Measurements from ENCODE around the gene PHF14. TPM values are rescaled to one million over a fixed set of nuclear protein-coding genes. Genes with fewer than 3 reads are reported as not detected.

Gene PHF14
- total and polyA plus RNA-seq, 4 donors, result 6.9 to 24.4 (median 15.3) TPM

- WGBS, result 90% methylated on average over 2 of the region's 2 CpGs
- peaks cover 0 to 2% (median 0%) of the 10 kb centered on the region in 4 donors for H3K36me3 ChIP-seq (ENCODE audit: control insufficient read depth in 4 of 4, insufficient read depth in 3 of 4, low read depth in 1 of 4, low read length in 3 of 4)
- no peaks in the 10 kb centered on the region for H3K4me1 ChIP-seq (ENCODE audit: control insufficient read depth in 4 of 4, insufficient read depth in 4 of 4, low read length in 3 of 4)
- no peak overlapping the region for H3K9ac ChIP-seq (ENCODE audit: low read depth in 1 of 2, low read length in 2 of 2)
- H3K27ac ChIP-seq (ENCODE audit: low read depth in 1 of 2, low read length in 2 of 2), result no peak overlapping the region
- H3K4me3 ChIP-seq (ENCODE audit: low read depth in 1 of 3, low read length in 3 of 3), result no peak overlapping the region
- no peaks in the 10 kb centered on the region for H3K9me3 ChIP-seq (ENCODE audit: control insufficient read depth in 4 of 4, low read length in 3 of 4)
- H3K27me3 ChIP-seq (ENCODE audit: control insufficient read depth in 4 of 4, insufficient read depth in 4 of 4, low read length in 3 of 4), result no peaks in the 10 kb centered on the region
- DNase-seq (ENCODE audit: low spot score), result no peak
- TF ChIP-seq RXRA (IDR thresholded peaks at IDR 0.05) (no peak), FOXA1 (IDR thresholded peaks at IDR 0.05) (no peak), NR2F2 (IDR thresholded peaks at IDR 0.05) (no peak), FOXA2 (IDR thresholded peaks at IDR 0.05) (no peak), GABPA (IDR thresholded peaks at IDR 0.05 in 1 of 2, conservative IDR thresholded peaks at IDR 0.05 in 1 of 2) (no peak), JUND (IDR thresholded peaks at IDR 0.05) (no peak), YY1 (IDR thresholded peaks at IDR 0.05) (no peak), MAX (IDR thresholded peaks at IDR 0.05) (no peak), CTCF (IDR thresholded peaks at IDR 0.05; ENCODE audit: low read depth, low read length, missing input control) (no peak), TAF1 (conservative IDR thresholded peaks at IDR 0.05) (no peak), HNF4A (conservative IDR thresholded peaks at IDR 0.05) (no peak), ATF3 (IDR thresholded peaks at IDR 0.05) (no peak), SP1 (IDR thresholded peaks at IDR 0.05) (no peak), REST (IDR thresholded peaks at IDR 0.05) (no peak)
Measured at GRCh38 chr7:11124856-11125559, 151.3 kb downstream of the PHF14 start.

- H3K9ac ChIP-seq (ENCODE audit: low read depth in 1 of 2, low read length in 2 of 2), result no peak overlapping the region
- no peak for DNase-seq (ENCODE audit: low spot score)
- no peak overlapping the region for H3K27ac ChIP-seq (ENCODE audit: low read depth in 1 of 2, low read length in 2 of 2)
- H3K27me3 ChIP-seq (ENCODE audit: control insufficient read depth in 4 of 4, insufficient read depth in 4 of 4, low read length in 3 of 4), result no peaks in the 10 kb centered on the region
- no peaks in the 10 kb centered on the region for H3K36me3 ChIP-seq (ENCODE audit: control insufficient read depth in 4 of 4, insufficient read depth in 3 of 4, low read depth in 1 of 4, low read length in 3 of 4)
- no peak overlapping the region for H3K4me3 ChIP-seq (ENCODE audit: low read depth in 1 of 3, low read length in 3 of 3)
- H3K4me1 ChIP-seq (ENCODE audit: control insufficient read depth in 4 of 4, insufficient read depth in 4 of 4, low read length in 3 of 4), result no peaks in the 10 kb centered on the region
- WGBS, result 74% methylated on average over 3 of the region's 3 CpGs
- no peaks in the 10 kb centered on the region for H3K9me3 ChIP-seq (ENCODE audit: control insufficient read depth in 4 of 4, low read length in 3 of 4)
- TF ChIP-seq YY1 (IDR thresholded peaks at IDR 0.05) (no peak), HNF4A (conservative IDR thresholded peaks at IDR 0.05) (no peak), ZBTB33 (IDR thresholded peaks at IDR 0.05) (no peak), RXRA (IDR thresholded peaks at IDR 0.05) (no peak), SP1 (IDR thresholded peaks at IDR 0.05) (no peak), FOXA1 (IDR thresholded peaks at IDR 0.05) (no peak), CTCF (IDR thresholded peaks at IDR 0.05; ENCODE audit: low read depth, low read length, missing input control) (no peak), REST (IDR thresholded peaks at IDR 0.05) (no peak)
Measured at GRCh38 chr7:11127114-11127785, 153.6 kb downstream of the PHF14 start.
